Neural progenitor cell (in vitro differentiated cells): Measurements from ENCODE around the gene SPRR5. TPM values are rescaled to one million over a fixed set of nuclear protein-coding genes. Genes with fewer than 3 reads are reported as not detected.

Experiments
- DNase-seq: peaks from one replicate; pipeline ENCODE4 v3.0.0-alpha.2; 2016; ENCODE audit warnings: low spot score
- H2AFZ ChIP-seq: fragments of 200-600 bp; sonication (generic); replicated peaks from 2 replicates; pipeline ENCODE4 v1.6.1; 2016; ENCODE audit warnings: antibody characterized with exemption
- H3F3A ChIP-seq: fragments of 200-600 bp; sonication (generic); 2 replicates; pipeline ENCODE4 v1.6.1; 2016; ENCODE audit warnings: antibody characterized with exemption, low read depth
- H3K27ac ChIP-seq: fragments of 200-600 bp; sonication (generic); 2 replicates; pipeline ENCODE4 v1.5.1; 2016; ENCODE audit warnings: mild to moderate bottlenecking
- H3K27me3 ChIP-seq: fragments of 200-600 bp; sonication (generic); 2 replicates; pipeline ENCODE4 v1.6.1; 2016; ENCODE audit warnings: mild to moderate bottlenecking, moderate library complexity
- H3K36me3 ChIP-seq: fragments of 200-600 bp; sonication (generic); 2 replicates; pipeline ENCODE4 v1.5.1; 2016
- H3K4me1 ChIP-seq: fragments of 200-600 bp; sonication (generic); 2 replicates; pipeline ENCODE4 v1.6.1; 2016; ENCODE audit warnings: mixed run types
- H3K4me2 ChIP-seq: fragments of 200-600 bp; sonication (generic); 2 replicates; pipeline ENCODE4 v1.6.1; 2016
- H3K4me3 ChIP-seq: fragments of 200-600 bp; sonication (generic); 2 replicates; pipeline ENCODE4 v1.5.1; 2016
- H3K79me2 ChIP-seq: fragments of 200-600 bp; sonication (generic); 2 replicates; pipeline ENCODE4 v1.6.1; 2016; ENCODE audit warnings: low read depth
- H3K9ac ChIP-seq: fragments of 200-600 bp; sonication (generic); 2 replicates; pipeline ENCODE4 v1.6.1; 2016
- H3K9me3 ChIP-seq: fragments of 200-600 bp; sonication (generic); 2 replicates; pipeline ENCODE4 v1.5.1; 2016; ENCODE audit warnings: low read depth
- H4K20me1 ChIP-seq: fragments of 200-600 bp; sonication (generic); 2 replicates; pipeline ENCODE4 v1.6.1; 2016; ENCODE audit warnings: low read depth
- H3K27ac Mint-ChIP-seq: 3 replicates; pipeline ENCODE4 v1.8.0; 2021; ENCODE audit warnings: mixed read lengths
- H3K27me3 Mint-ChIP-seq: 2 replicates; pipeline ENCODE4 v1.8.0; 2022; ENCODE audit warnings: low read depth, mild to moderate bottlenecking, inconsistent platforms, moderate library complexity, mixed read lengths; ENCODE audit not compliant: insufficient read depth
- H3K36me3 Mint-ChIP-seq: 3 replicates; pipeline ENCODE4 v1.8.0; 2021; ENCODE audit warnings: mixed read lengths
- H3K4me1 Mint-ChIP-seq: 3 replicates; pipeline ENCODE4 v1.8.0; 2021; ENCODE audit warnings: mixed read lengths
- H3K4me3 Mint-ChIP-seq: 3 replicates; pipeline ENCODE4 v1.8.0; 2021; ENCODE audit warnings: mild to moderate bottlenecking, moderate library complexity, mixed read lengths
- H3K9me3 Mint-ChIP-seq: 3 replicates; pipeline ENCODE4 v1.8.0; 2020; ENCODE audit warnings: mixed read lengths
- CTCF ChIP-seq: fragments of 200-600 bp; sonication (generic); IDR thresholded peaks from 2 replicates; pipeline ENCODE4 v1.5.1; 2017; ENCODE audit warnings: antibody characterized with exemption, mild to moderate bottlenecking
- EZH2 ChIP-seq: fragments of 200-600 bp; sonication (generic); IDR thresholded peaks from 2 replicates; pipeline ENCODE4 v1.6.1; 2017; ENCODE audit warnings: antibody characterized with exemption, mild to moderate bottlenecking, moderate library complexity
- EZH2phosphoT487 ChIP-seq: fragments of 200-600 bp; sonication (generic); IDR thresholded peaks from 2 replicates; pipeline ENCODE4 v1.6.1; 2017; ENCODE audit warnings: antibody characterized with exemption
- total RNA-seq: library from RNA; depleted of rRNA; stranded (reverse); fragments of >200 nt; gene quantifications from 2 replicates; pipeline ENCODE4 v1.2.3, GENCODE V29; 2015; ENCODE audit warnings: low replicate concordance

The SPRR5 gene
- total RNA-seq, 1 donor from 2014 or later, result not detected

GRCh38 chr1:152901631-152902030 is 45.4 kb upstream of the SPRR5 start:
- Mint-ChIP-seq H3K4me3 (no peak overlapping the region), H3K9me3 (peaks cover 13% of the 10 kb centered on the region), H3K4me1 (no peaks in the 10 kb centered on the region), H3K36me3 (no peaks in the 10 kb centered on the region), H3K27me3 (peaks cover 9% of the 10 kb centered on the region), H3K27ac (no peak overlapping the region)
- H3K4me1 ChIP-seq, result no peaks in the 10 kb centered on the region
- no peaks in the 10 kb centered on the region for H3K27me3 ChIP-seq
- H3K79me2 ChIP-seq, result no peaks in the 10 kb centered on the region
- H2AFZ ChIP-seq, result no peak overlapping the region
- H3K9ac ChIP-seq, result no peak overlapping the region
- H3K4me2 ChIP-seq, result no peak overlapping the region
- no peaks in the 10 kb centered on the region for H3F3A ChIP-seq
- H3K9me3 ChIP-seq, result peaks cover 4% of the 10 kb centered on the region
- H3K36me3 ChIP-seq, result no peaks in the 10 kb centered on the region
- no peak for TF ChIP-seq EZH2
- no peak for TF ChIP-seq EZH2phosphoT487
- TF ChIP-seq CTCF, result no peak
- no peak overlapping the region for H3K27ac ChIP-seq
- no peak overlapping the region for H3K4me3 ChIP-seq
- H4K20me1 ChIP-seq, result no peaks in the 10 kb centered on the region
- DNase-seq, result no peak

- H3K9ac ChIP-seq, result no peak overlapping the region
- no peaks in the 10 kb centered on the region for H3K27me3 ChIP-seq
- Mint-ChIP-seq H3K4me1 (no peaks in the 10 kb centered on the region), H3K4me3 (no peak overlapping the region), H3K27ac (no peak overlapping the region), H3K36me3 (no peaks in the 10 kb centered on the region), H3K9me3 (peaks cover 10% of the 10 kb centered on the region), H3K27me3 (peaks cover 7% of the 10 kb centered on the region)
- no peak overlapping the region for H3K4me3 ChIP-seq
- no peaks in the 10 kb centered on the region for H3F3A ChIP-seq
- no peaks in the 10 kb centered on the region for H4K20me1 ChIP-seq
- H3K4me2 ChIP-seq, result no peak overlapping the region
- no peaks in the 10 kb centered on the region for H3K36me3 ChIP-seq
- no peaks in the 10 kb centered on the region for H3K4me1 ChIP-seq
- H3K9me3 ChIP-seq, result peaks cover 5% of the 10 kb centered on the region
- no peak for DNase-seq
- H2AFZ ChIP-seq, result no peak overlapping the region
- TF ChIP-seq CTCF (no peak), EZH2 (no peak), EZH2phosphoT487 (no peak)
- H3K27ac ChIP-seq, result no peak overlapping the region
- H3K79me2 ChIP-seq, result no peaks in the 10 kb centered on the region
Observed at GRCh38 chr1:152902636-152903035, 44.4 kb upstream of the SPRR5 start.

GRCh38 chr1:152904688-152905440 is 42.1 kb upstream of the SPRR5 start:
- DNase-seq, result no peak
- no peaks in the 10 kb centered on the region for H3F3A ChIP-seq
- no peak overlapping the region for H3K4me3 ChIP-seq
- H3K79me2 ChIP-seq, result no peaks in the 10 kb centered on the region
- TF ChIP-seq CTCF (no peak), EZH2 (no peak), EZH2phosphoT487 (no peak)
- no peaks in the 10 kb centered on the region for H3K27me3 ChIP-seq
- peaks cover 14% of the 10 kb centered on the region for H3K9me3 Mint-ChIP-seq
- H4K20me1 ChIP-seq, result no peaks in the 10 kb centered on the region
- H3K9me3 ChIP-seq, result peaks cover 10% of the 10 kb centered on the region
- no peak overlapping the region for H3K27ac ChIP-seq
- no peaks in the 10 kb centered on the region for H3K4me1 ChIP-seq
- H3K36me3 Mint-ChIP-seq, result peaks cover under 1% of the 10 kb centered on the region
- H3K4me1 Mint-ChIP-seq, result no peaks in the 10 kb centered on the region
- H2AFZ ChIP-seq, result no peak overlapping the region
- no peak overlapping the region for H3K27ac Mint-ChIP-seq
- H3K9ac ChIP-seq, result no peak overlapping the region
- no peak overlapping the region for H3K4me2 ChIP-seq
- H3K4me3 Mint-ChIP-seq, result no peak overlapping the region
- peaks cover 12% of the 10 kb centered on the region for H3K27me3 Mint-ChIP-seq
- H3K36me3 ChIP-seq, result no peaks in the 10 kb centered on the region
